Ascending aorta (tissue), 2 donors: ENCODE results near the gene FSHR. TPM values are rescaled to one million over a fixed set of nuclear protein-coding genes. Genes with fewer than 3 reads are reported as not detected.

Source experiments
- DNase-seq, 2 donors: peaks; one replicate each; pipeline ENCODE4 v3.0.0-alpha.2; 2019; ENCODE audit warnings: low spot score in 2 of 2
- H3K27ac ChIP-seq, 2 donors: fragments of 200-600 bp; sonication (generic); one replicate each; pipeline ENCODE4 v1.5.1; 2016 to 2017; ENCODE audit warnings: mild to moderate bottlenecking in 1 of 2
- H3K27me3 ChIP-seq: fragments of 200-600 bp; sonication (generic); one replicate; pipeline ENCODE4 v1.5.1; 2017
- H3K36me3 ChIP-seq, 2 donors: fragments of 200-600 bp; sonication (generic); one replicate each; pipeline ENCODE4 v1.5.1; 2016
- H3K4me1 ChIP-seq, 2 donors: fragments of 200-600 bp; sonication (generic); one replicate each; pipeline ENCODE4 v1.5.1; 2016 to 2017; ENCODE audit warnings: mild to moderate bottlenecking in 1 of 2
- H3K4me3 ChIP-seq, 2 donors: fragments of 200-600 bp; sonication (generic); one replicate each; pipeline ENCODE4 v1.5.1; 2016 to 2017; ENCODE audit warnings: mild to moderate bottlenecking in 1 of 2
- H3K9me3 ChIP-seq, 2 donors: fragments of 200-600 bp; sonication (generic); one replicate each; pipeline ENCODE4 v1.5.1; 2016
- intact Hi-C: fragments of 100-400 bp; cut with DNase I; formaldehyde crosslinking; loops from one replicate; pipeline ENCODE4 v1.15.1; 2023
- total RNA-seq: library from RNA; depleted of rRNA; stranded (reverse); fragments of >200 nt; gene quantifications from one replicate; pipeline ENCODE4 v1.1.0, GENCODE V29; 2016
- TF ChIP-seq, protein P1 (sequence below), 3 experiments: fragments of 200-600 bp in 2 of 3; fragments of 450-650 bp in 1 of 3; sonication (generic) in 2 of 3; IDR thresholded peaks; one replicate each; pipeline ENCODE4 v1.5.1; 2016 to 2019; ENCODE audit warnings: antibody characterized with exemption in 3 of 3, mild to moderate bottlenecking in 1 of 3, moderate library complexity in 1 of 3

Gene FSHR
- total RNA-seq, 1 donor from 2014 or later, result not detected

DNA sequence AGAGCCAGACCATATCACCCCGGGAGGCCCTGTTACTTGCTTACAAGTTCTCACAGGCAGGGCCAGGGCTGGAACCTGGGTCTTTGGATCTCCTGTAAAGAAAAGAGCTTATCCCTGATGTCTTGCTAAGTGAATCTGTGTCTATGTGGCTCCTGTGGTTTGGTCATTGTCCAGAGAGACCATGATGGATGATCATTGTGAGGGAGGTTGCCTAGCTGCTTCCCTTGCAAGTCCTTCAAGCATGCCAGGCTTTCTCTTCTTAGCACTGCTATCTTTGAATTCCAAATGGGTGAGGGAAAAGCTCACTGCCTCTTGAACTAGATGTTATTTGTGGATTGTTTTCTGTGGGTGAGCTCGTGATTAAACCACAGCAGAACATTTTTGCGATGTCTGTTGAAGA lies 151.6 kb downstream of the FSHR start:
- H3K27ac ChIP-seq, result no peak overlapping the region
- intact Hi-C loops, result no loop called here
- no peak for DNase-seq
- no peaks in the 10 kb centered on the region for H3K4me1 ChIP-seq
- H3K36me3 ChIP-seq, result no peaks in the 10 kb centered on the region
- TF ChIP-seq, protein P1, sequence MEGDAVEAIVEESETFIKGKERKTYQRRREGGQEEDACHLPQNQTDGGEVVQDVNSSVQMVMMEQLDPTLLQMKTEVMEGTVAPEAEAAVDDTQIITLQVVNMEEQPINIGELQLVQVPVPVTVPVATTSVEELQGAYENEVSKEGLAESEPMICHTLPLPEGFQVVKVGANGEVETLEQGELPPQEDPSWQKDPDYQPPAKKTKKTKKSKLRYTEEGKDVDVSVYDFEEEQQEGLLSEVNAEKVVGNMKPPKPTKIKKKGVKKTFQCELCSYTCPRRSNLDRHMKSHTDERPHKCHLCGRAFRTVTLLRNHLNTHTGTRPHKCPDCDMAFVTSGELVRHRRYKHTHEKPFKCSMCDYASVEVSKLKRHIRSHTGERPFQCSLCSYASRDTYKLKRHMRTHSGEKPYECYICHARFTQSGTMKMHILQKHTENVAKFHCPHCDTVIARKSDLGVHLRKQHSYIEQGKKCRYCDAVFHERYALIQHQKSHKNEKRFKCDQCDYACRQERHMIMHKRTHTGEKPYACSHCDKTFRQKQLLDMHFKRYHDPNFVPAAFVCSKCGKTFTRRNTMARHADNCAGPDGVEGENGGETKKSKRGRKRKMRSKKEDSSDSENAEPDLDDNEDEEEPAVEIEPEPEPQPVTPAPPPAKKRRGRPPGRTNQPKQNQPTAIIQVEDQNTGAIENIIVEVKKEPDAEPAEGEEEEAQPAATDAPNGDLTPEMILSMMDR (IDR thresholded peaks at IDR 0.05), result no peak
- no peaks in the 10 kb centered on the region for H3K9me3 ChIP-seq
- H3K4me3 ChIP-seq, result no peak overlapping the region
- no peaks in the 10 kb centered on the region for H3K27me3 ChIP-seq

DNA sequence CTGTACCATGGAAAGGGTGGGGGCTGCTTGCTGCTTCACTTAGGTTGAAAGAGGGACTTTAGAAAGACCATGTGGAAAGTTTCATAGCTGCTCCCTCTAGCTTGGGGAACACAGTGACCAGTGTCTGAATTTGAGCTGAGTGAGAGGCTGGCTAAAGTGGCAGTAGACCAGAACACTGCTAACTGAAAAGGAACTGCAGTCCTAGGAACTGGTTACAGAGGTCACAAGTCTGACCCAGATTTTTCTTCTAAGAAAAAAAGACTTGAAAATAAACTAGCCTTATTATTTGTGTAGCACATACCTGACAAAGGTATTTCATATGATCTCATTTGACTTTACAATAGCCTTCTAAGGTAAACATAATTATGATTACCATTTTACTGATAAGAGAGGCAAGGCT lies 153.6 kb downstream of the FSHR start:
- Histone ChIP-seq H3K27me3 (no peaks in the 10 kb centered on the region), H3K4me3 (no peak overlapping the region), H3K27ac (no peak overlapping the region), H3K9me3 (no peaks in the 10 kb centered on the region), H3K4me1 (no peaks in the 10 kb centered on the region), H3K36me3 (no peaks in the 10 kb centered on the region)
- TF ChIP-seq, protein P1 (IDR thresholded peaks at IDR 0.05), result no peak
- intact Hi-C loops, result no loop called here
- no peak for DNase-seq

DNA sequence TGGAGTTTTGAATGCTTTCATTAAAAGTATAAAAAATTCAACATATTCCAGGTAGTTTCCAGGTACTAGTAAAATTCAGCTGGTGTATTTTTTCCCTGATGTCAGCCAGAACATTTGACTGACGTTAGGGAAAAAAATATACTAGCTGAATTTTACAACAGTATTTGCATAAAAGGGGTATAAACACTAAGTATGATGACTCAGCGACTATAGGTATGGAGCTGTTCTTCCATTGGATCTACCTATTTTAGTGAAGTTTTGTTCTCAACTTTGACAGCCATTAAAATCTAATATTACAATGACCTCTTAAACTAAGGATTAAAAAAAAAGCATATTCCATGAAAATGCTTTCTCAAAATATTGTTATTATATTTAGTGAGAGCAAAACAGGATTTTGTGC lies 155.9 kb downstream of the FSHR start:
- TF ChIP-seq, protein P1 (IDR thresholded peaks at IDR 0.05), result no peak
- DNase-seq, result no peak
- intact Hi-C loops, result no loop called here
- Histone ChIP-seq H3K36me3 (no peaks in the 10 kb centered on the region), H3K4me3 (no peak overlapping the region), H3K9me3 (no peaks in the 10 kb centered on the region), H3K27me3 (no peaks in the 10 kb centered on the region), H3K27ac (no peak overlapping the region), H3K4me1 (no peaks in the 10 kb centered on the region)

DNA sequence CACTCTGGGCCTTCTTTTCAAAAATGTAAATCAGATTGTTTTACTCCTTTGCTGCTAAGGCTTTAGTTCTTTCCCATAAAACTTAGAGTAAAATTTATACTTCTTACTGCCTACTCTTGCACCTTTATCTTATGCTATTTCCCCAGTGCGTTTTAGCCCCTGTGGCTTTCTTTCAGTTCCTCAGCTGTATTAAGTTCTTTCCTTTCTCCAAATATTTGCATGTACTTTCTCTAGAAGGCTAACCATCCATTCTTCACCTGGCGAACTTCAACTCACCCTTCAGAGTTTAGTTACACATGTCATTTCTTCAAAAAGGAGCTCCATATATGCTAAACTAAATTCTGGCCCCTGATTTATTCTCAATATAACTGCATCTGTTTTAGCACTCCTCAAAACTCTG lies 160.7 kb downstream of the FSHR start:
- no peaks in the 10 kb centered on the region for H3K27me3 ChIP-seq
- no peaks in the 10 kb centered on the region for H3K36me3 ChIP-seq
- intact Hi-C loops, result no loop called here
- no peak overlapping the region for H3K27ac ChIP-seq
- TF ChIP-seq, protein P1 (IDR thresholded peaks at IDR 0.05), result no peak
- H3K9me3 ChIP-seq, result no peaks in the 10 kb centered on the region
- DNase-seq, result no peak
- H3K4me3 ChIP-seq, result no peak overlapping the region
- no peaks in the 10 kb centered on the region for H3K4me1 ChIP-seq

DNA sequence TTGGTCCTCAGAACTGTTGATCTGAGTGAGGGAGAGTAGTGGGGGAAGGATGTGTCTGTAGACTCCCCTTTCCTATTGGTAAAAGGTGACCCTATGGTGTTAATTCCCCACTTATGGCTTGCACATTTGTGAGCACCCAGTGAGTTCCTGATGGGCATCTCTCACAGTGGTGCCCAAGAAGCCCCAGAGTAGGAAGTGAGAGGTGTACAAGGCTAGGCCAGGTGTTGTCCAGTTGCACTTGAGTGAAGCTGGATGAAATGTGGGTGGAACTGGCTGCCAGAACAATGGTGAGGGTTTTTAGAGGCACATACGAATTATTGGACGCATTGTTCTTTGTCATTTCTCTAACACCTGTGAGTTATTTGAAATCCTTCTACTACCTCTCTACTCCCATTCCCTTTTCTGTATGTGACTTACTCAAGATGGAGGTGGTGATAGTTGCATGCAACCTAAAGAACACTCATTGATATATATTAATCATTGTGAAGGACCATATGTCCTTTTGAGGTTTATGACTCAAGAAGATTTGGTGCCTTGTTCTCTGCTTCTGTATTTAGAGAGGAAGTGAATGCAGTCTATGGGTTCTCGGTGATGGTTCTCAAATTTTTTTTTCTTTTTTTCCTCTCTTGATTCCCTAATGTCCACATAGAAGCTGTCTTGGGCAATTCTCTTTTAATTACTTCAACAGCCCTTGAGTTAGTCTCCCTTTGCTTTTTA lies 162.7 kb downstream of the FSHR start:
- Histone ChIP-seq H3K27me3 (no peaks in the 10 kb centered on the region), H3K4me3 (no peak overlapping the region)

More for the DNA sequence above, 162.7 kb downstream of the FSHR start:
- Histone ChIP-seq H3K36me3 (no peaks in the 10 kb centered on the region), H3K4me1 (no peaks in the 10 kb centered on the region), H3K27ac (no peak overlapping the region), H3K9me3 (no peaks in the 10 kb centered on the region)
- TF ChIP-seq, protein P1 (IDR thresholded peaks at IDR 0.05), result no peak
- intact Hi-C loops, result no loop called here
- DNase-seq, result no peak
